A549 (cell line): ENCODE results near the gene PATJ.

Source experiments
- EP300 ChIP-seq, 2 experiments: fragments of >200 bp; sonication (Bioruptor Twin); formaldehyde crosslinking; IDR thresholded peaks; 2 replicates in 1 of 2; 3 replicates in 1 of 2; pipeline ENCODE4 v1.6.1; 2016 to 2017
- FOSL2 ChIP-seq, 2 experiments: fragments of 450-650 bp in 1 of 2; fragments of >200 bp in 1 of 2; sonication (Bioruptor Twin) in 1 of 2; formaldehyde crosslinking; IDR thresholded peaks; 2 replicates each; pipeline versions ENCODE4 v1.5.0 to v1.6.1; 2016 to 2020; ENCODE audit warnings: mild to moderate bottlenecking in 1 of 2, moderate library complexity in 1 of 2
- JUNB ChIP-seq: fragments of >200 bp; sonication (Bioruptor Twin); formaldehyde crosslinking; IDR thresholded peaks from 2 replicates; pipeline ENCODE4 v1.6.1; 2016
- POLR2A ChIP-seq: IDR thresholded peaks from 2 replicates; pipeline ENCODE4 v1.6.1; 2012; ENCODE audit warnings: mild to moderate bottlenecking, low read length
- RFX5 ChIP-seq: fragments of 450-650 bp; IDR thresholded peaks from 2 replicates; pipeline ENCODE4 v1.7.1; 2014; ENCODE audit warnings: antibody characterized with exemption, mild to moderate bottlenecking, moderate library complexity
- ZFP36 ChIP-seq: fragments of 450-650 bp; IDR thresholded peaks from 2 replicates; pipeline ENCODE4 v1.6.1; 2014; ENCODE audit warnings: borderline replicate concordance; ENCODE audit not compliant: partially characterized antibody
- TF ChIP-seq, protein P1 (sequence below): fragments of >200 bp; sonication (Bioruptor Twin); formaldehyde crosslinking; IDR thresholded peaks from 3 replicates; pipeline ENCODE4 v1.5.1; 2016

GRCh38 chr1:62109124-62109523 lies 366.8 kb downstream of the PATJ start:
- TF ChIP-seq EP300 (IDR thresholded peaks at IDR 0.05) (no peak), ZFP36 (no peak), RFX5 (no peak), POLR2A (no peak), FOSL2 (IDR thresholded peaks at IDR 0.05) (no peak), FOSL2 (CRISPR knock-in tag; IDR thresholded peaks at IDR 0.05) (no peak), JUNB (no peak)
- TF ChIP-seq, protein P1, sequence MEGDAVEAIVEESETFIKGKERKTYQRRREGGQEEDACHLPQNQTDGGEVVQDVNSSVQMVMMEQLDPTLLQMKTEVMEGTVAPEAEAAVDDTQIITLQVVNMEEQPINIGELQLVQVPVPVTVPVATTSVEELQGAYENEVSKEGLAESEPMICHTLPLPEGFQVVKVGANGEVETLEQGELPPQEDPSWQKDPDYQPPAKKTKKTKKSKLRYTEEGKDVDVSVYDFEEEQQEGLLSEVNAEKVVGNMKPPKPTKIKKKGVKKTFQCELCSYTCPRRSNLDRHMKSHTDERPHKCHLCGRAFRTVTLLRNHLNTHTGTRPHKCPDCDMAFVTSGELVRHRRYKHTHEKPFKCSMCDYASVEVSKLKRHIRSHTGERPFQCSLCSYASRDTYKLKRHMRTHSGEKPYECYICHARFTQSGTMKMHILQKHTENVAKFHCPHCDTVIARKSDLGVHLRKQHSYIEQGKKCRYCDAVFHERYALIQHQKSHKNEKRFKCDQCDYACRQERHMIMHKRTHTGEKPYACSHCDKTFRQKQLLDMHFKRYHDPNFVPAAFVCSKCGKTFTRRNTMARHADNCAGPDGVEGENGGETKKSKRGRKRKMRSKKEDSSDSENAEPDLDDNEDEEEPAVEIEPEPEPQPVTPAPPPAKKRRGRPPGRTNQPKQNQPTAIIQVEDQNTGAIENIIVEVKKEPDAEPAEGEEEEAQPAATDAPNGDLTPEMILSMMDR: no peak
